Body of pancreas (tissue), 4 donors: Measurements from ENCODE around the gene DNER. TPM values are rescaled to one million over a fixed set of nuclear protein-coding genes. Genes with fewer than 3 reads are reported as not detected.
"Not testable (repeated sequence)": the region's sequence is repeated elsewhere in the genome, so short reads cannot be mapped to it uniquely, and the experiment has no call there.

Source experiments
- ATAC-seq: fragments of 150-250 bp; one replicate; pipeline ENCODE4 v1.9.1; 2016
- DNase-seq, 4 donors: peaks; one replicate each; pipeline ENCODE4 v3.0.0-alpha.2; 2019
- H3K27ac ChIP-seq, 4 donors: fragments of 200-600 bp; sonication (generic); 1 replicate in 3 of 4; 2 replicates in 1 of 4; pipeline versions ENCODE4 v1.5.1 to v1.6.1; 2016 to 2019; ENCODE audit warnings: mild to moderate bottlenecking in 1 of 4, mixed read lengths in 1 of 4, moderate library complexity in 1 of 4
- H3K27me3 ChIP-seq, 2 donors: fragments of 200-600 bp; sonication (generic); one replicate each; pipeline ENCODE4 v1.6.0; 2016; ENCODE audit warnings: mild to moderate bottlenecking in 1 of 2
- H3K36me3 ChIP-seq, 2 donors: fragments of 200-600 bp; sonication (generic); replicated peaks in 1 of 2; 2 replicates each; pipeline ENCODE4 v1.5.1; 2016; ENCODE audit warnings: low read depth in 2 of 2; ENCODE audit not compliant: insufficient read depth in 1 of 2
- H3K4me1 ChIP-seq: fragments of 200-600 bp; sonication (generic); one replicate; pipeline ENCODE4 v1.6.0; 2016
- H3K4me3 ChIP-seq, 2 donors: fragments of 200-600 bp; sonication (generic); 1 replicate in 1 of 2; 2 replicates in 1 of 2; pipeline ENCODE4 v1.5.1; 2016 to 2019
- H3K9me3 ChIP-seq, 3 donors: fragments of 200-600 bp; sonication (generic); 1 replicate in 2 of 3; 2 replicates in 1 of 3; pipeline ENCODE4 v1.5.1; 2016
- POLR2A ChIP-seq, 3 donors: fragments of 450-650 bp; IDR thresholded peaks; one replicate each; pipeline ENCODE4 v1.6.1; 2016; ENCODE audit warnings: antibody characterized with exemption in 3 of 3, mild to moderate bottlenecking in 2 of 3
- WGBS, 2 donors: methylation state at CpG; one replicate each; pipeline ENCODE4 v1.1.5; 2017; 5-methylcytosine and 5-hydroxymethylcytosine counted together
- intact Hi-C: fragments of 100-400 bp; cut with DNase I; formaldehyde crosslinking; loops from one replicate; pipeline ENCODE4 v1.15.1; 2023
- total RNA-seq, 2 donors: library from RNA; depleted of rRNA; stranded (reverse); fragments of >200 nt; gene quantifications; one replicate each; pipeline ENCODE4 v1.1.0, GENCODE V29; 2016
- TF ChIP-seq, protein P1 (sequence below), 7 experiments: fragments of 450-650 bp in 4 of 7; fragments of 200-600 bp in 3 of 7; sonication (generic) in 3 of 7; IDR thresholded peaks; one replicate each; pipeline ENCODE4 v1.5.1; 2016 to 2019; ENCODE audit warnings: antibody characterized with exemption in 7 of 7

The DNER gene
- total RNA-seq, 2 donors from 2014 or later, result 0.78 to 1.3 TPM

- H3K36me3 ChIP-seq, result no peaks in the 10 kb centered on the region
- WGBS, 2 donors, result 51% methylated on average over 2 of the region's 2 CpGs
- H3K4me1 ChIP-seq, result peaks cover 2% of the 10 kb centered on the region
- H3K27ac ChIP-seq, result no peak overlapping the region
- intact Hi-C loops, result no loop called here
- no peak for DNase-seq
- no peak overlapping the region for H3K4me3 ChIP-seq
- TF ChIP-seq, protein P1, sequence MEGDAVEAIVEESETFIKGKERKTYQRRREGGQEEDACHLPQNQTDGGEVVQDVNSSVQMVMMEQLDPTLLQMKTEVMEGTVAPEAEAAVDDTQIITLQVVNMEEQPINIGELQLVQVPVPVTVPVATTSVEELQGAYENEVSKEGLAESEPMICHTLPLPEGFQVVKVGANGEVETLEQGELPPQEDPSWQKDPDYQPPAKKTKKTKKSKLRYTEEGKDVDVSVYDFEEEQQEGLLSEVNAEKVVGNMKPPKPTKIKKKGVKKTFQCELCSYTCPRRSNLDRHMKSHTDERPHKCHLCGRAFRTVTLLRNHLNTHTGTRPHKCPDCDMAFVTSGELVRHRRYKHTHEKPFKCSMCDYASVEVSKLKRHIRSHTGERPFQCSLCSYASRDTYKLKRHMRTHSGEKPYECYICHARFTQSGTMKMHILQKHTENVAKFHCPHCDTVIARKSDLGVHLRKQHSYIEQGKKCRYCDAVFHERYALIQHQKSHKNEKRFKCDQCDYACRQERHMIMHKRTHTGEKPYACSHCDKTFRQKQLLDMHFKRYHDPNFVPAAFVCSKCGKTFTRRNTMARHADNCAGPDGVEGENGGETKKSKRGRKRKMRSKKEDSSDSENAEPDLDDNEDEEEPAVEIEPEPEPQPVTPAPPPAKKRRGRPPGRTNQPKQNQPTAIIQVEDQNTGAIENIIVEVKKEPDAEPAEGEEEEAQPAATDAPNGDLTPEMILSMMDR (IDR thresholded peaks at IDR 0.05), result no peak
- no peak for TF ChIP-seq POLR2A (IDR thresholded peaks at IDR 0.05)
- ATAC-seq, result no peak
- no peaks in the 10 kb centered on the region for H3K9me3 ChIP-seq
- peaks cover 0 to 5% of the 10 kb centered on the region in 2 donors for H3K27me3 ChIP-seq
Measured at GRCh38 chr2:229708335-229708734, 6.0 kb downstream of the DNER start.

- 58 to 70% methylated on average over 5 of the region's 5 CpGs for WGBS, 2 donors
- ATAC-seq, result no peak
- intact Hi-C loops, result no loop called here
- H3K27me3 ChIP-seq, result no peaks in the 10 kb centered on the region
- H3K36me3 ChIP-seq, result no peaks in the 10 kb centered on the region
- TF ChIP-seq, protein P1 (IDR thresholded peaks at IDR 0.05), result no peak
- TF ChIP-seq POLR2A (IDR thresholded peaks at IDR 0.05), result no peak
- no peaks in the 10 kb centered on the region for H3K4me1 ChIP-seq
- DNase-seq, result no peak
- H3K4me3 ChIP-seq, result no peak overlapping the region
- H3K27ac ChIP-seq, result no peak overlapping the region
- no peaks in the 10 kb centered on the region for H3K9me3 ChIP-seq
Measured at GRCh38 chr2:229703909-229704630, 10.3 kb downstream of the DNER start.

DNA sequence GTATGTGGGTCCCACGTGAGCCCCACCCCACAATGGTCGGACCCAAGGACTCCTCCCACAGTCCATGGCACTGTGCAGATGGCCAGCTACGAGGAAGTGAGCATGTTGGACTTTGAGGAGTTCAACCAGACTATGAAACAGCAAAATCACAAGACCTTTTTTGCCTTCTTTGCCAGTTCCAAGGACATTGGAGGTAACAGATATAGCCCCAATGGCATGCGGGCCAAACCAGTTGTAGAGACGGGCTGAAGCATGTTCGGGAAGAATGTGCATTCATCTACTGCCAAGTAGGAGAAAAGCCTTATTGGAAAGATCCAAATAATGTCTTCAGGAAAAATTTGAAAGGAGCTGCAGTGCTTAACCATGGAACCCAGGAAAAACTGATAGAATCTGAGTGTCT is 12.6 kb downstream of the DNER start:
- intact Hi-C loops, result no loop called here
- TF ChIP-seq POLR2A (IDR thresholded peaks at IDR 0.05), result no peak
- TF ChIP-seq, protein P1 (IDR thresholded peaks at IDR 0.05), result no peak
- no peak overlapping the region for H3K27ac ChIP-seq
- no peaks in the 10 kb centered on the region for H3K27me3 ChIP-seq
- no peak for ATAC-seq
- WGBS, 2 donors, result 48 to 69% methylated on average over 6 of the region's 6 CpGs
- no peaks in the 10 kb centered on the region for H3K36me3 ChIP-seq
- no peak for DNase-seq
- no peaks in the 10 kb centered on the region for H3K4me1 ChIP-seq
- H3K9me3 ChIP-seq, result no peaks in the 10 kb centered on the region
- H3K4me3 ChIP-seq, result no peak overlapping the region

GRCh38 chr2:229701062-229701461 is 13.3 kb downstream of the DNER start:
- no peaks in the 10 kb centered on the region for H3K36me3 ChIP-seq
- intact Hi-C loops, result no loop called here
- no peak overlapping the region for H3K27ac ChIP-seq
- H3K27me3 ChIP-seq, result no peaks in the 10 kb centered on the region
- TF ChIP-seq, protein P1 (IDR thresholded peaks at IDR 0.05), result no peak
- TF ChIP-seq POLR2A (IDR thresholded peaks at IDR 0.05), result no peak
- 78 to 83% methylated on average over 2 of the region's 2 CpGs for whole genome bisulfite sequencing, 2 donors
- H3K4me3 ChIP-seq, result no peak overlapping the region
- ATAC-seq (no peak), DNase-seq (no peak)
- no peaks in the 10 kb centered on the region for H3K9me3 ChIP-seq
- no peaks in the 10 kb centered on the region for H3K4me1 ChIP-seq

DNA sequence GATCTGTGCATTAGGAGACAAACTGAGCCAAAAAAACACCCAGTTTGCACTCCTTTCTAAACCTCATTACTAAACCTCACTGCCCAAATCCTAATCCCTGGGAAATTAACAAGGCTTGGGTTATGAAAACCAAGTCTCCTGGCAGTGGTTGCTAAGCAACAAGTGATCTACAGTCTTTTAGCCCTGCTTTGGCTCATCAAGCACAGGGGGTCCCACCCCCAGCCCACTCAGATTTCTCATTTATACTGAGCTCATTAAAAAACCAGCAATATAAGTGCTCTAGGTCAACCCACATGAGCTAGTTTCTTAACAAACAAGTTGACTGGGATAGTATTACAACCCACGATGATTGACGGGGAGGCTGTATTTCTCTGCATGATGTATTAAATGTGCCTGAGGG is 18.4 kb downstream of the DNER start:
- H3K27me3 ChIP-seq, result no peaks in the 10 kb centered on the region
- H3K36me3 ChIP-seq, result no peaks in the 10 kb centered on the region
- TF ChIP-seq, protein P1 (IDR thresholded peaks at IDR 0.05), result no peak
- no peak for TF ChIP-seq POLR2A (IDR thresholded peaks at IDR 0.05)
- no peak for DNase-seq
- ATAC-seq, result no peak
- no peak overlapping the region for H3K27ac ChIP-seq
- no peak overlapping the region for H3K4me3 ChIP-seq
- no peaks in the 10 kb centered on the region for H3K9me3 ChIP-seq
- 88 to 95% methylated on average over 2 of the region's 2 CpGs for WGBS, 2 donors
- no peaks in the 10 kb centered on the region for H3K4me1 ChIP-seq
- intact Hi-C loops, result no loop called here

- ATAC-seq, H3K36me3 ChIP-seq, H3K4me3 ChIP-seq, H3K27me3 ChIP-seq, intact Hi-C loops, DNase-seq, H3K4me1 ChIP-seq, H3K27ac ChIP-seq, H3K9me3 ChIP-seq: not testable (repeated sequence)
- 64% methylated on average over 1 of the region's 1 CpG; no CpG with 5 or more reads in 1 of the 2 donors for WGBS, 2 donors
Measured at GRCh38 chr2:229693845-229694244, 20.5 kb downstream of the DNER start.
